GM21786 (cell line): ENCODE data around the gene MYL10.
"Not testable (repeated sequence)": the region's sequence is repeated elsewhere in the genome, so short reads cannot be mapped to it uniquely, and the experiment has no call there.

Experiments
- ATAC-seq: cut with Tn5 transposase; IDR thresholded peaks from one replicate; pipeline ENCODE4 v1.9.1; 2021; ENCODE audit not compliant: unreplicated experiment

MYL10 gene

DNA sequence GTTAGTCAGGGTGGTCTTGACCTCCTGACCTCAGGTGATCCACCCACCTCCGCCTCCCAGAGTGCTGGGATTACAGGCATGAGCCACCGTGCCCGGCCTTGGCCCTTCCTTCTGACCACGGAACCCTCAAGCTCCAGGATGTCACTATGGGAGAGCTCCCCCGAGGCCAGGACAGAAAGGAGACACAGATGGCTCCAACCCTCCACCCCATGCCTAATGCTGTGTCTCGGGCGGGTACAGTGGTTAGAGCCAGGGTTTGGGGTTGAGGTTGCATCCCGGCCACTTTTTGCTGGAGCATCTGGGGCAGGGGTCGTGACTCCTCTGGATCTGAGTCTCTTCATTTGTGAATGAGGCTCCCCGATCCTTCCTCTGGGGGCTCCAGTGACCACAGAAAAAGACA is 8.1 kb downstream of the MYL10 start:
- no peak for ATAC-seq

DNA sequence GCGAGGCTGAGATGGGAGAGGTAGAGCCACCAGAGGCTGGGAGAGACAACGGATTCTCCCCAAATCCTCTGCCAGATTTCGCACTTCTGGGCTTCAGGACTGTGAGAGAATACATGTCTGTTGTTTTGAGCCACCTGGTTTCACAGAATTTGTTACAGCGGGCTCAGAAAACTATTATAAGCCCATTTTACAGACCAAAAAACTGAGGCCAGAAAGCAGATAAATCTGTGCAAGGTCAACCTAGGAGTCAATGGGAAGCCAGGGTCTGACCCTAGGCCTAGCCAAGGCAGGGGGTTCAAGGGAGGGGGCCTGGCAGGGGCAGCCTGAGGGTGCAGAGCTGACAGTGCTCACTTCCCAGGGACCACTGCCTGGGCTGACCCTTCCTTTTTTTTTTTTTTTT is 8.7 kb downstream of the MYL10 start:
- ATAC-seq, result no peak

DNA sequence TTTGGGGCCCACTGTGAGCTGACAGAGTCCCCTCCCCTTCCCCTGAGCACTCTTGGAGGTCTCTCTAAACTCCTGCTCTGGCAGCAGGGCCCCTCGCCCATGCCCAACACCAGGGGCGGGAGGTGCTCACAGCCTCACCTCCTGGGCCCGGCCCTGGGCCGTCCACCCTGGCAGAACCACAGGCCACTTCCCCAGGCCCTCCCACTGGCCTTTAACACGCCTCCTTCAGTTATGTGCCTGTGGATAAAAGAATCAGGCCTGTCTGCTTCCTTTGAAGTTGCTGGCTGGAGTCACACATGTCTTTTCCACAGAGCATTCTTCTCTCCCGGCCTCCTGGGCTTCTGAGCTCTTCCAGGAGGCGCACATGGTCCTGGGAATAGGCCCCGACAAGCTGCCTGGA is 10.2 kb downstream of the MYL10 start:
- ATAC-seq, result no peak

DNA sequence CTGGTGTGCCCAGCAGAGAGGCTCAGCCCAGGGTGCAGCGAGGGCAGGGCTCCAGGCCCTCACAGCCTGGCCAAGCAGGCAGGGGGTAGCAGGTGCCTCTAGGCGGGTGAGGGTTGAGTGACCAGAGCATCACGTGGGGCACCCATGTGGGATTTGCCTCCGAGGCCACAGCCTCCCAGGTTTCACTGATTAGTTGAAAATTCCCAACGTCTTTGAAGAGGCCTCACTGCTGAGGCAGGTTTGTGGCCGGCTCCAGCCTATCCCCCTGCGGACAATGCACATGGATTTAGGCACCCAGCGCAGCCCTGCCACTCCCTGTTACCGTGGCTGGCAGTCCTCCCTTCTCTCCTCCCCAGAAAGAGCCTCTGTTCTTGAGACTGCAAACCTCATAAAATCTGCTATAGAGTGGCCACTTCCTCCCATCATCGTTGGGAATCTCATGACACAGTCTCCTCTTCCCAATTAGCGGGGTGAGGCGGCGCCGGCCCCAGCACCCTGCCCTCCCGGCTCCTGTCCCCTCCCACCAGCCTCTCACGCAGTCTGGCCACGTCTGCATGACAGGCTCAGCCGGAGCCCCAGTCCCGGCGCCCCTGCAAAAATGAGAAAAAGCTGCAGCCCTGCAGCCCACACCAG is 10.8 kb downstream of the MYL10 start:
- no peak for ATAC-seq

DNA sequence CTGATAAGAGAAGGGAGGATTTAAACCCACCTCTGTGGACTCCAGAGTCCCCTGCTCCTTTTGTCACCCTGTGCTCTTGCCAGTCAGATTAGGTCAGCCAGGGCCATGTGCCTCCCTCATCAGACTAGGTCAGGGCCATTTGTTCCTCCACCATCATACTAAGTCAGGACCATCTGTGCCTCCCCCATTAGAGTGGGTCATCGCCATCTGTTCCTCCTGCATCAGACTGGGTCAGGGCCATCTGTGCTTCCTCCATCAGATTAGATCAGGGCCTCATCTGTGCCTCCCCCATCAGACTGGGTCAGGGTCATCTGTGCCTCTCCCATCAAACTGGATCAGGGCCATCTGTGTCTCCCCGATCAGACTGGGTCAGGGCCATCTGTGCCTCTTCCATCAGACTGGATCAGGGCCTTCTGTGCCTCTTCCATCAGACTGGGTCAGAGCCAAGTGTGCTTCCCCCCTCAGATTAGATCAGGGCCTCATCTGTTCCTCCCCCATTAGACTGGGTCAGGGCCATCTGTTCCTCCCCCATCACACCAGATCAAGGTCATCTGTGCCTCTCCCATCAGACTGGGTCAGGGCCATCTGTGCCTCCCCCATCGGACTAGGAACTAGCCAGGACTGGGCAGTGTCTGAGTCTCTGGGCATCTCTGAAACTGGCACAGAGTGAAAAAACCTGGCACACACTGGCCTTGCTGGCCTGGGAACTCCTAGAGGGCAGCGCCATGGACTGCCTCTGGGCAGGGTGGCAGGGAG is 11.5 kb downstream of the MYL10 start:
- no peak for ATAC-seq

DNA sequence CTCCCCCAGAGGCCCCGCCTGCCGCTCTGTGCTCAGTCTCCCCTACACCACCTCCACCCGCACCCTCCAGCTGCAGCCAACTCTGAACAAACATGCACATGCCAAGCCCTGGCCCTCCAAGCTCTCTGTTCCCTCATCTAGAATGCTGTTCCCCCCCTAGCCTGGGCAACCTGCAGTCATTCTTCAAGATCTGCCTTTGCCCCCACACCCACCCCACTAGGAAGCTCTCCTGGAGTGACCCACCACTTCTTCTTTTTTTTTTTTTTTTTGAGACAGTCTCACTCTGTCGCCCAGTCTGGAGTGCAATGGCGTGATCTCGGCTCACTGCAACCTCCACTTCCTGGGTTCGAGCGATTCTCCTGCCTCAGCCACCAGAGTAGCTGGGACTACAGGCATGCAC is 13.7 kb downstream of the MYL10 start:
- ATAC-seq, result no peak

DNA sequence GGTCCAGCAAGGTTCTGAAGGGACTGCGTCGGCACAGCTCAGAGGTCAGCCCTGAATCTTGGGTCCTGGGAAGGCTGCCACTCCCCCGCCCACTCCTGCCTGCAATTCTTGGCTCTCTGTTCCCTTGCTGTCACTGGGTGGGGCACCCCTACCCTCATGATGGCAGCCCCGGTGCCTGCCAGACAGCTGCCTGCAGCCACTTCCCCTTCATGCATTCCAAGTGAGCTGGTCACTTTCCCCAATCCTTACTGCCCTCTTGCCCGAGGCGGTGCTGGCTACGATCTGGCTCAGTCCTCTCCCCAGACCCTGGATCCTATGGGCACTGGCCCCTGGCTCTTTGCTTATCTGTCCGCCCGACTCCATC is 14.2 kb downstream of the MYL10 start:
- no peak for ATAC-seq

DNA sequence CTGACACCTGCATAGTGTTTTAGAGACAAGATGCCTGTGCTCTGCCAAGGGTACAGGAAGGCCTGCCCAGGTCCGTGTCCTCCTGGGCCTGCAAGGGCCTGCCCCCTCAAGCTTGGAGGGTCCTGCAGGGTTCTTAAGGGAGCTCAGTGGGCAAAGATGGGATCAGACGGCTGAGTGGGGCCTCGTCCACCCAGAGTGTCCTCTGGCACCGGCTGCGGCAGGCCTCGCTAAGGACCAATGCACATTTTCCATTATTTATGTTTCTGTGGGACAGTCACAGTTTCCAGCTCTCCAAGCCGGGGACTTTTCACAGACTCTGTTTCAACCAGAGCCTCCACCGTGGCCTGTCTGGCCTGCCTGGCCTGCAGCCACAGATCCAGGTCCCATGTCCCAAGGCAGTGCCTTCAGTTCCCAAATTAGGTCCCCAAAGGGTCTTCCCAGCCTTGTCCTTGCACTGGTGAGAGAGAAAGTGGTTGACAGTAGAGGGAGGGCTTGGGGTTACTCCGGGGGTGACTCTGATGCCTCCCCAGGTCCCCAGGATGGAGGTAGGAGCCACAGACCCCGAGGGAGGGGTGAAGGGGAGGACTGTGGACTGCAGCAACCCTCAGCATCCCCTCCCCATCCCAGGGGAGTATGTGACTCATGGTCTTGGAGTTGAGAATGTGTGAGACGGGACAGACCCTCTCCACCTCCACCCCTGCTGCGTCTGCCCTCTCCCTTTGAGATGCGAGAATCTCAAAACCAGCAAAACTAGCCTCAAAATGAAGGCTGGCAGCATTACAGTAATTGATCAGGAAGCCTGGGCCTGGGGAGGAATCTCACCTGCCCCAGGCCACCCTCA is 14.8 kb downstream of the MYL10 start:
- no peak for ATAC-seq

DNA sequence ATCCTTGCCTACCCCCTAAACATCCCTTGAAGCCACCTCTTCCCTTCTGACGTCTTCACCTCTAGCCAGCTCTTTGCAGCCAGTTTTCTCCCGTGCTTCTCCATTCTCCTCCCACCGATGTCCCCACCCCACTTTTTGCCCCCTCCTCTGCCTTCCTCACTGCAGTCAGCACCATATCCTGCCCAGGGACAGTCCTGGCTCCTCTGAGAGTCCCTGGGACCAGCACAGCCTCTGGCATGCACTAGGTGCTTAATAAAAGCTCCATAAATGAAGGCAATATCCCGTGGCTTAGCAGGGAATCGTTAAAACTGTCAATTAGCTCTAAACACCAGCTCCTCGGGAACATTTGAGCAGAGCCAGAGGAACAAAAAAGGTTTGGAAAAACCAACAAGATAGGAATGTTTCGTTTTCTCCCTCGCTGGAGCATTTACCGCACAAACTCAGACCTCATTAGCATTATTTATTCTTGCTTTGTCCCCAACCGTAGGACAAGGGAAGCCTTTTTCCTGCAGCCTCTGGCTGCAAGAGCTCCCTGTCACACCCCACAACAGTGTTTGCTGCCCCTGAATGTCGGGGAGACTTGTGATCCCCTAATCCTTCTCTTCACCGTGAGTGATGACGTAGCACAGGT is 16.1 kb downstream of the MYL10 start:
- ATAC-seq, result no peak

DNA sequence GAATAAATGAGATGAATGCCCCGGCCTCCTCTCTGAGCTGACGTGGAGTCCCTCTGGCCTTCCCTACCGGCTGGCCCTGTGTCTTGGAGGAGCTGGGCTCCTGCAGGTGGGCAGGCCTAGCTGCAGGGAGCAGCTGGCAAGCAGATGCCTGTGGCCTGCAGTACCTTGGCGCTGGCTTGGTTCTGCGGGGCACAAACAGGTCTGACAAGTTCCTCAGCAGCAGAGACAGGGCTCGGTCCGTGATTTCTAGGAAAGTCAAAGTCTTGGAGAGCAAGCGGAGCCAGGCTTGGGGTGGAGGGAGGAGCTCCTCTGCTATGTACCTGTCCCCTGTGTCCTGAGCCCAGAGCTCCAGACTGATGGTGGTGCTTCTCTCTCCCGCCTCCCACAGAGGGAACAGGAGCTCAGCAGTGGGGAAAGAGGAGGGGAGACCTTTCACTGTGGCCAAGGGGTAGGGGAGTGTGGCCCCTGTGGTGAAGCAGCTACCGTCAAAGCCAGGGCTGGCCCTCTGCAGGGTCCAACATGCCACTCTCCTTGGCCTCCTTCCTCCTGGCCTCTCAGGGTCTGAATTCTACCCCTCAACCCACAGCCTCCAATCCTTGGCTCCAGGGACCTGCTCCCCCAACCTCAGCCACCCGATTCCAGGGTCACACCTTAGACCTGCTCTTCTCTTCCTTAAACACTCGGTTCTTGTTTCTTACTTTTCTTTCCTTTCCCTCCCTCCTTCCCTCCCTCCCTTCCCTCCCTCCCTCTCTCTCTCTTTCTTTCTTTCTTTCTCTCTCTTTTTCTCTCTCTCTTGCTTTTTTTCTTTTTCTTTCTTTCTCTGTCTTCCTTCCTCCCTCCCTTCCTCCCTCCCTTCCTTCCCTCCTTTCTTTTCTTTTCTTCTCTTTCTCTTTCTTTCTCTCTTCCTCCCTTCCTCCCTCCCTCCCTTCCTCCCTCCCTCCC is 20.1 kb downstream of the MYL10 start:
- no peak for ATAC-seq

DNA sequence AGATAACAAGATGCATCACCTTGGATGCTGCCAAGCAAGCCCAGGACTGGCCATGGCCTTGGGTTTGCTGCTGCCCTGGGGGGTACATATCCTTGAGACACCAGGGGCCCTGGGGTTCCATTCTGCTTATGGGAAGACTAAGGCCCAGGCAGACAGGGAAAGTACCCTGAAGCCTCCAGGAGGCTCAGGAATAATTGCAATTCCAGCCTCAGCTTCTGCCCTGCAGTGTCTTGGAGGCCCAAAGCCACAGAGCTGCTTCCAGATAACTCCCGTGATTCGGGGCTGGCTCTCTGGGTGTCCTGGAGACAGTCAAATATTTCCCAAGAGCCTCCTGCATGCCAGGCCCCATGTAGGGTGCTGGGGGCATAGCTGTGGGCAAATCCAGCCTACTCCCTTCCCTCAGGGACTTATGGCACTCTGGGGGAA is 22.6 kb downstream of the MYL10 start:
- ATAC-seq, result no peak

DNA sequence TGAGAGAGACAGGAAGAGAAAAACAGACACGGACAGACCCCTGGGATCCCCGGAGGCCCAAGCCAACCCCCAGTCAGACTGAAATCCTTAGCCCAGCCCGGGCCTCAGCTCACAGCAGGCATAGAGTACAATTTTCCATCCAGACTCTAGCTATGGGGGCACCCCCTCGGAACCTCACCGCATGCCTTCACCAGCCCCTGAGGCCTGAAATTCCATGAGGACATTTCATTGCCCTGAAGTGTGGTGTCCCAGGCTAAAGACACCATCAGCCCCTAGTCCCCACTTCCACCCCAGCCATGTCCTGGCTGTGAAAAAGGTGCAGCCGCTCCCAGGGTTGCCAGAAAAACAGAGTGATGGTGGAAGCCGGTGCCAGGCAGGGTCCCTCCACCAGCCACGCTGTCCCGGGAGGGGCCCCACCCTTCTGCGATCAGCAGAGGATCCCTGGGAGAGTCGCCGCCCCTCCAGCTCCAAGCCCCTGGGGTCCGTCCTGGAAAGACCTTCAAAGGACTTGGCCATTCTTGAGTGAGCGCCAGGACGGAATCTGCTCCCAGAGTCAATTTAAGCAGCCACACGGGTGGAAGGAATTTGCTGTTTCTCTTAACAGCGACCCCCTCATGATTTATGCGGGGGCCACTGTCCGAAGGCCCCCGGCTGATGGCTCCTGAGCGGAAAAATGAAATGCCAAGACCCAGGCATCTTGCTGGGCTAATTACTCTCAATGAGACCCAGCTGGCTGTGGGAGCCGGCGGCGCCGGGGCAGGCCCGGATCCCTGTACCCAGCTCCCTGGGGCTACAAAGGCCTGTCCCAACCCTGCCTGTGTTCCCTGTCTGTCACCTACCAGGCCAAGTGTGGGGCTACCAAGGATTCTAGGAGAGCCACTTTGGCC is 23.2 kb downstream of the MYL10 start:
- no peak for ATAC-seq

DNA sequence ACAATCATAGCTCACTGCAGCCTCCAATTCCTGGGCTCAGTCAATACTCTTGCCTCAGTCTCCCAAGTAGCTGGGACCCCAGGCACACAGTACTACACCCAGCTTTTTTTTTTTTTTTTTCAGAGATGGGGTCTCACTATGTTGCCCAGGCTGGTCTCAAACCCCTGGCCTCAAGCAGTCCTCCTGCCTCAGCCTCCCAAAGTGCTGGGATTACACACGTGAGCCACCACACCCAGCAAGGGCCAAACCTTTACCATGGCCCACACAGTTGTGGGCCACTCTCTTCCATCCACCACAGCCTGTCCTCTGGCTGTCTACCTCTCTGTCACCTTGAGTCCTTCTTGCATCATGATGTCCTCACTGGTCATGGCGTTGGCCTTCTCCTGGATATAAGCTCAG is 24.2 kb downstream of the MYL10 start:
- not testable (repeated sequence) for ATAC-seq

DNA sequence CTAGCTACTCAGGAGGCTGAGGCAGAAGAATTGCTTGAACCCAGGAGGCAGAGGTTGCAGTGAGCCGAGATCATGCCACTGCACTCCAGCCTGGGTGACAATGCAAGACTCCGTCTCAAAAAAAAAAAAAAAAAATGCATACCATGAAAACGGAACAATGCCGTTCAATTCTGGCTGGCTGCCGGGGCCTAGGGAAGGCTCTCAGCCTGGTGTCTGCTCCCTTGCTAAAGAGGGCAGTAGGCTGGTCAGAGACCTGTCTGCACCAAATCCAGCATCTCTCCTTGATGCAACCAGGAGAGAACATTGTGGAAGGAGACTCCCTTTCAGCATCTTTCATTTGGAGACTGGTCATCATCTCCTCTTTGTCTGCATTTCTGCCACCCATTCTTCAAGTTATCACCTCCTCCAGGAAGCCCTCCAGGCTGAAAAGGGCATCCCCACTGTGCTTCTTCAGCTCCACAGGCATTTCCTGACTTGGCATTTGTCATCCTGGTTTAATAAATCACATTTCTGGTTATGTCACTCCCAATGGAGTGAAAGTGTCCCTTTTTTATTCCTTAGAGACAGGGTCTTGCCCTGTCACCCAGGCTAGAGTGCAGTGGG is 24.7 kb downstream of the MYL10 start:
- ATAC-seq, result no peak

DNA sequence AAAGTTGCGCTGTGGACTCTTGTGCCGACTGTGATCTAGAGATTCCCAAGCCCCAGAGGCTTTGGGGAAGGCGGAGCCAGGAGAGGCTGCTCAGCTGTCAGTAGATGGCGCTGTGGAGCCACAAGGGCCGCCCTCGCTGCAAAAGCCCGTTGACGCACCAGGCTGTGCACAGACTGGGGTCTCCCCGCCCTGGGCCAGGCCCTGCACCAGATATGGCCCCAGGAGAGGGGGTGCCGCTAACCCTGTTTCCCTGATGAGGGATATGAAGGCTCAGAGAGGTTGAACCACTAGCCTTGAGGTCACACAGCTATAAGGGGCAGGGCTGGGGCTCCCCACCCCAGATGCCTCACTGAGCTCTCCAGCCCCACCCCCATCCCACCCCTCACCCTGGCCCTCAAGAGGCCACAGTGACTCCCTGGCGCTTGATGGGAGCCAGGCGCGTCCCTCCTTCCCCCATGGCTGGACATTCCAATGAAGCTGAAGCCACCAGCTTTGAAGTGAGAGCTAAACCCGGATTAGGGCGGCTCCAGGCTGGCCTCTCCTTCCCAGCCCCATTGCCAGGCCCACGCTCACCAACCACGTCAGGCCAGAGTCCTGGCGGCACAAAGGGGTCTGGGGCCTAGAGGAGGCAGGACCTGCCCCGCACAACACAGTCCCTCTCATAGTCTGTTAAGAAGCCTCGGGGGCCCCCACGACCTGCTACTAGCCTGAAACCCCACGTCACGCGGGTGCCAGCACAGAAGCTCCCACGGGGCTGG is 26.4 kb downstream of the MYL10 start:
- no peak for ATAC-seq

DNA sequence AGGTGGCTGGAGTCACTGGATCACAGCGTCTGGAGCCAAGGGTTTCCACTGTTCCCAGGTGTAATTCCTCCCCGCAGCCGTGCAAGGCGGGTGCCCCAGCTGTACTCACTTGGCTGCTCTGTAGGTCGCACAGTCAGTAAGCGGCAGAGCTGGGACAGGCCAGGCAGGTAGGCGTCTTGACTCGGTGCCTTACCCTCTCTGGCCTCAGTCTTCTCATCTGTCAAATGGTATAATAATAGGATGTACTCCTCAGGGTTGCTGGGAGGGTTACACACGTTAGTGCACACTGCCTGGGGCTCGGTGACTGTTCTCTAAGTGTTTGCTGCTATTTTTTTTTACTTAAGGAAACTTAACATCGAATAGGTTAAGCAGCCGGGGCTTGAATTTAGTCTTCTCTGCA is 27.0 kb downstream of the MYL10 start:
- no peak for ATAC-seq

DNA sequence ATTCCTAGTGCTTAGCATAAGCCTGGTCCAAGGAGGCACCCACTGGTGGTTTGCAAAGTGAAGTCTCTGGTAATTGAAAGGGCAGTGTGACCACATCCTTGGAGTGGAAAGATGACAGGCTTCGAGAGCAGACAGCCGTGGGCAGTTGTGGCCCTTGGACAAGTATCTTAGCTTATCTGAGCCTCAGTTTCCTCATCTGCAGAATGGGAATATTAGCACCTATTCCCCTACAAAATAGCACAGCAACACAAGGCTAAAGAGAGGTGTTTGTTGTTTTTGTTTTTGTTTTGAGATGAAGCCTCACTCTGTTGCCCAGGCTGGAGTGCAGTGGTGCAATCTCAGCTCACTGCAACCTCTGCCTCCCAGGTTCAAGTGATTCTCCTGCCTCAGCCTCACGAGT is 29.3 kb downstream of the MYL10 start:
- no peak for ATAC-seq

DNA sequence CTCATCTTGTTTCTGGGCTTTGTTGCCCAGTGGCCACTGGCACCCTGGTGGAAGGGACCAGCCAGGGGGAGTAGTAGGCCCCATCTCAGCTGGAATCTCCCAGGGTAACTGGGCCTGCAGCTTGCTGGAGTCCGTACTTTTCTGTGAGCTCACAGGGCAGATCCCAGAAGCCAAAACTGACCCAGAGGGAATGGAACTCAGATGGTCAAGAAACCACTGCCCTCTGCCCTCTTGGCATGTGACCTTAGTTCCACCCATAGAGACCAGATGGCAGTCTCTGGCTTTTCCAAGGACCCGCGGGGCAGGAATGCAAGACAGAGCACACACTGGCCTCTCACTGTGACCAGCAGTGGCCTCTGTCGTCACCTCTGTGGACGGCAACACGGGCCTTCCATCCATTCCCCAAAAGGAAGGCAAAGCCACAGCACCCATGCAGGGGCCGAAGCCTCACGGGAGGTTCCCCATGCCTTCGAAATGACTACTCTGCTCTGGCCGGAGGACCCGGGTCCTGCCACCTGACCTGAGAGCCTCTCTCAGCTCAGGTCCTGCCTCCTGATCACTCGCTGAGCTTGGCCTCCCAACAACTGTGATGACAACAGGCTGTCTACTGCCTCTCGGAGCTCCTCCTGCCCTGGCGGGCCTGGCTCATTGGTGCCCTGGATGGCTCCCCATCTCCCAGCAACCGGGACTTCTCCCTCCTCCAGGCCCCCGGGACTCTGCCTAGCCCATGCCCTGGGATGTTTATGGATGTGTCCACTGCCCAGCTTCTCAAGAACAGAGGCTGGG is 29.9 kb downstream of the MYL10 start:
- no peak for ATAC-seq
